GM04503 (cell line): ENCODE data around the gene ABHD5.

Experiments
- DNase-seq: peaks from one replicate; pipeline ENCODE4 v3.0.0-alpha.2; 2012; ENCODE audit warnings: low read depth

ABHD5 gene

DNA sequence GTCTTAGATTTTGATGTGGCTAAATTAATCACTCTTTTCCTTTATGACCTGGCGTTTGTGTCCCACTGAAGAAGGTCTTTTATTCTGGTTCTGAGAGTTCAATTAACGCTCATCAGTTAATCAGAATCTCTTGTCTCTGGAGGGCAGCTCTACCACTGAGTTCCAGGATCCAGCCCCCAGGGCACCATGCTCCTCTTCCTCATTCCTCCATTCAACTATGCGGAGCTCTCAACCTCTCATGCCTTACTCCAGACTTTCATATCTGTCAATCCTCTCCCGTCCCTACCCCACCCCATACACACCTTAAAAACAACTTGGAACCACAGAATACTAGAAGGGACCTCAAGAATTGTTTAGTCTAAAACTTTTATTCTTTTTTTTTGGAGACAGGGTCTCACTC is 4.8 kb upstream of the ABHD5 start:
- no peak for DNase-seq

GRCh38 chr3:43686333-43686699 is 4.4 kb upstream of the ABHD5 start:
- no peak for DNase-seq

DNA sequence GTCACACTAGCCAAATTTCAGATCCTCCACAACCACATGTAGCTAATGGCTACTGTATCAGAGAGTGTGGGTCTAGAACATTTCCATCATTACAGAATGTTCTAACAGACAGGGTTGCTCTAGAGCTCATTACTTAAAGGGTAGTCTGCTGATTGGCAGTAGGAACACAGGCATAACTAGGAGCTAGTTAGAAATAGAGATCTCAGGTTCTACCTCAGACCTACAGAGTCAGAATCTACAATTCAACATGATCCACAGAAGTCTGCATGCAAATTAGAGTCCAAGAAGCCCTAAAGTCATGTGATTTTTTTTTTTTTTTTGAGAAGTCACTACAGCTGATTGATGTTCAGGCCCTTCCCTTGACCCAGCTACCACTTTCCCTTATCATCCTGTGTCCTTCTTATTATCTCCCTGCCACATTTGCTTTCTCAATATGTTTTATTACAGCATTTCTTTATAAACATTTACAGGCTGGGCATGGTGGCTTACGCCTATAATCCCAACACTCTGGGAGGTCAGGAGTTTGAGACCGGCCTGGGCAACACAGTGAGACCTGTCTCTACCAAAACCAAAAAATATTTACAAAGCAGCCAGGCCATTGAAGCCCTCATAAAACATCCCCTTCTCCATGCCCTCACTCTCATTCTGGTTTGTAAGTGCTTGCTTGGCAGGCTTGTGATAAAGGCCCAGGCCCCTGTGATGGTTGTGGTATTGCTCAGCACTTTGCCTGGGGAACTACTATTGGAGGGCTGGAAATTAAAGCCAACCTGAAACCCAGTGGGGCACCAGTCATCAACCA is 3.8 kb upstream of the ABHD5 start:
- DNase-seq, result no peak

DNA sequence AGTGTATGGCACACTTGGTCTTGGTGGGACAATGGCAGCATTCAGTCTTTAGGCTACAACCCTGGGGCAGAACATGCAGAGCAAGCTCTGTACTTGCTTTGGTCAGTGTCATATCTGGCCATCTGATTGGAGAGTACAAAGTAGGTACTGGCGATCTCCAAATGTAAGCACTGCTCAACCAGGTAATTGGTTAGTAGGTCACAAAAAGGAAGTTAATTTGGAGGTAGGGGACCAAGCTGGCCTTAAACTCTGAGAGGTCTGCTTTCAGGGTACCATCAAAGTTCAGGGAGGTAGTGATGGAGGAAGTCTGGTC is 3.3 kb upstream of the ABHD5 start:
- no peak for DNase-seq

DNA sequence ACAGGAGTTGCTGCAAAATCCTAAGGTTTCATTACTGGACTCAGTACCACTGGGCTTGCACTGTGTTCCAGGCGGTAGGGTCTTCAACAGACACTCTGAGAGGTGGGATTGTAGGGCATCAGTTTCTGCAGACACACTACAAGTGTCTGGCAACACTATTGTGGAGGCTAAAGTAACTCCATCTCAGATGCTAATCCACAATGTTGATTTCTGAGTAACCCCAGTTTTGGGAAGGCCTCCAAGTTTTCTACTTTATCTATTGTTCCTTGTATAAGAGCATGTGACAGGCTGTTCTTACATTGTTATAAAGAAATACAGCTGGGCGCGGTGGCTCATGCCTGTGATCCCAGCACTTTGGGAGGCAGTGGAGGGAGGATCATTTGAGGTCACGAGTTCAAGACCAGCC is 2.5 kb upstream of the ABHD5 start:
- no peak for DNase-seq

DNA sequence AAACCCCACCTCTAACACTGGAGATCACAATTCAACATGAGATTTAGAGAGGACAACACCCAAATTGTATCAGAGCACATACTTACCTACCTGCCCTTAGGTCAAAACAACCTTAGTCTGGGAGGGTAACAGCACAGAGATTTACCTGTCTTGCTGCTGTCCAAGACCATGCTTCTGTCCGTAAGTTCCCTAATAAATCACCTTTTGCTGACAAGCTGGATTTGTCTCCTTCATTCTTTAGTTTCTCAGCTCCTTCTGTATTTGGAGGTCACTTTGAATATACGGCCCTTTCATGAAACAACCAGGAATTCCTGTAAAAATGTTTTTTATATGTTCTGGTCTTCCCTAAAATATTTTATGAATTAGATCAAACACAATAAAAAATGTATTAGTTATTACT is 1.6 kb upstream of the ABHD5 start:
- no peak for DNase-seq

DNA sequence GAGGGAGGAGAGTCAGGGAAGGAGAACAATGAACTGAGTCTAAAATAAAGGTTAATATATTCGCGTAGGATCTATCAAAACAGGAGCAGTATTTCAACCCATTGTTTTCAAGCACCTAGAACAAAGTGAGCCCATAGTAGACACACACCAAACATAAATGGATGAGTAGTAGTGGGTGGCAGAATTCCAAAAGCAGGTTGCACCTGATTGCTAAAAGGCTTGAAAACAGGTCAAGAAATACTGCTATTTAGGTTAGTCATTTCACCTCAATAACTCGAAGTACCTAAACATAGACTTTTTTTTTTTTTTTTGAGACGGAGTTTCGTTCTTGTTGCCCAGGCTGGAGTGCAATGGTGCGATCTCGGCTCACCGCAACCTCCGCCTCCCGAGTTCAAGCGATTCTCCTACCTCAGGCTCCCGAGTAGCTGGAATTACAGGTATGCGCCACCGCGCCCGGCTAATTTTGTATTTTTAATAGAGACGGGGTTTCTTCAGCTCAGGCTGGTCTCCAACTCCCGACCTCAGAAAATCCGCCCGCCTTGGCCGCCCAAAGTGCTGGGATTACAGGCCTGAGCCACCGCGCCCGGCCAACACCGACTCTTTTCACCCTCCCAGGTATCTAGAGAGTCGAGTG is 855 bp upstream of the ABHD5 start:
- no peak for DNase-seq

DNA sequence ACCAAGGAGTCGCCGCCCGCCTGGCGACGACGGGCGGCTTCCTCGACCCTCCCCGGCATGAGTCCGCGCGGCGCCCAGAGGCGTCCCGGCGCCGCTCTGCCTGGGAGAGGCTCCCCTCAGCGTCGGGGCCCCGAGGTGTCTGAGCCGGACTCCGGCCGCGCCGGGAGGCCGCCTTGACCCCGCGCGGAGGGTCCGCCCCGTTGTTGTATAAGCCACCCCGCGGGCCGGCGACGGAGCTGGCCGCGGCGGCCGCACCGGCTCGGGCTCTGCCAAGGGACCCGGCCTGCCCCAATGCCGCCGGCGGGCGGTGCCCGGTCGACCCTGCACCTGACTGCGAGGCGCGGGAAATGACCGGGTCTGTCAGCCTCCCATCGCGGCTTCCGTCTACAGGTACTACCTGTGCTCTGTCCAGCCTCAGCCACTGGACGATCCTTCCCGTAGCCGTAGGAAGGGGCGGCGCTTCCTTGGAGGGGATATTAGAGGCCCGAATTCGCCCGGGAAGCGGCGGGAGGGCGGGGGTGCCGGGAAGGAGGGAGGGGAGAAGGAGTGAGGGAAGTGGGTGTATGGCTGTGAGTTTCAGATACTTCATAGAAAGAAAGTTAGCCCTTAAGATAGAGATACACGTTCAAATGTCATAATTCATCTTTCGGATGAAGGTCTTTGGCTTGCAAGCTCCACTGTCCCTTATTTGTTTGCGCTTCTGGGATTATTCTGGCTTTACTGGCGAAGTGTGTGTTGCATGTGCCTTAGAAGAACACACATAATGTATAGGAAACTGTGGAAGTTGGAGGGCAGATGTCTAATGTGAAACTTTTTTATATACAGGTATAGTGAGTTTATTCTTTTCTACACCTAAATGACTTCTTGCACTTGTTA is 620 bp downstream of the ABHD5 start:
- no peak for DNase-seq

DNA sequence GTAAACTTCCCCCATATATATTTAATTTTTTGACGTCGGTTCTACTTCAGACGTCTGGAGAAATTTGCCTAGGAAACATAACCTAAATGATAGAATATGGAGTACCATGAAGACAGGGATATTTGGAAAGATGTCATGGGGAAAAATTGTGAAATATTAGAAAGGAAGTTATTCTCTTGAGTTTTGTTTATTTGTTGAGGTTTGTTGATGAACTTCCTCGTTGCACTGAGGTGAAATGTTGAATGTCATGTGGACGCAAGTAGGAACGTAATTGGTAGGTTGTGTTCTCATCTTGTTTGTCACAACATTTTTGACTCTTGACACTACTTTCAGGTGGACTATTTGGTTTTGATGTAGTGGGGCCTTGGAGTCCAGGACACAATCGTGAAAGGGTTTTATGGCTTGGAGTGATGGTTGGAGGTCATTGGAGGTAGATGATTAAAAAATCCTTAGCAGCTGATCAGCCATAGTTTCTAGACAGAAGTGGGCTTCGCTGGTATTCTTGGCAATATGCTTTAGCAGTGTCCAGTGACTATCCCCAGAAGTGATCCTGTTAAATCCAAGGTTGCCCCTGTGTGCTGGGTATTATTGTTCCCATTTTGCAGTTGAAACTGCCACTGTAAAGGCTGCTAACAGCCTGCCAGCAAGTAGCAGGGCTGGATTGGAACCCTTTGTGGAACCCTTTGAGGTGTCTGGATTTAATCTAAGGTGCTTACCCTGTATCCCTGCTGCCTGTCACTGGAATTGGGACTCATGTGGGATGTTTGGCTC is 1.5 kb downstream of the ABHD5 start:
- no peak for DNase-seq

GRCh38 chr3:43692971-43693370 is 2.2 kb downstream of the ABHD5 start:
- DNase-seq, result no peak

DNA sequence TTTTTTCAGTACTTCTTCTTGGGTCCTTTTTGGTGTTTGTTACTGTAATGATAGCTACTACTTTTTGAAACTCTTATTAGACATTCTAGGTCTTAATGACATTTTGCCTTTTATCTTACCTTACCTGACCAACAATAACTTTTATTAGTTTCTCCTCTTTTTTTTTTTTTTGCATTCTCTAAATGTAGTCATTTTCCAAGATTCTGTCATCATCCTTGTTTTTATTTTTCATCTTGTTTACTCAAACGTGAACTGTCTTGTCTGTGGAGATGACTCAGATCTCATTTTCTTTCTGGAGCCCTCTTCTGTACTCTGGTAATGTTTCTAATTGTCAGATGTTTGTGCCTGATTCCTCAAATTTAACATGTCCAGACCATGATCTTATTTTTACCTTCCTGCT is 2.9 kb downstream of the ABHD5 start:
- DNase-seq, result no peak

GRCh38 chr3:43695443-43695842 is 4.7 kb downstream of the ABHD5 start:
- DNase-seq, result peak; percentile 47

- DNase-seq, result no peak
Measured at GRCh38 chr3:43695863-43696262, 5.1 kb downstream of the ABHD5 start.

GRCh38 chr3:43696441-43696840 is 5.7 kb downstream of the ABHD5 start:
- DNase-seq, result no peak

GRCh38 chr3:43696881-43697280 is 6.1 kb downstream of the ABHD5 start:
- DNase-seq, result no peak

- DNase-seq, result no peak
Measured at GRCh38 chr3:43699864-43700263, 9.1 kb downstream of the ABHD5 start.

- DNase-seq, result no peak
Measured at GRCh38 chr3:43704697-43705096, 14.0 kb downstream of the ABHD5 start.

- no peak for DNase-seq
Measured at GRCh38 chr3:43706342-43706741, 15.6 kb downstream of the ABHD5 start.

- no peak for DNase-seq
Measured at GRCh38 chr3:43707266-43707665, 16.5 kb downstream of the ABHD5 start.

DNA sequence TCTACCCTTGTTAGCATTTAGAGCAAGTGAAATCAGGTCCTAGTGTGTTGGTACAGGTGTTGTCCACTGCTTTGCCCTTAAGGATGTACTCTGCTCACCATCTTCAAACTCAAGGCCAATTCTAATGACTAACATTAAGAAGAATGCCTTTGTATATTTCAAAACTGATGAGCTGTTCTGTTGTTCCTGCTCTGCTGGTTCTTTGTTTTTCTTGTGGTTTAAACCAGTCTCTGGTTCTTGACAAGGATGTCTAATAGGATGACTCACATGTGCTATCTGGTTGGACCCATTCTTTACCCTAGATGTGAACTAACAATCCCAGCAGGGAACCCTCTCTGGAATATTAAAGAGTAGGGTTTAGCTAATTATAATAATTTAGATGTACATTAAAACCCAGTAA is 17.3 kb downstream of the ABHD5 start:
- peak; percentile 80 for DNase-seq

- DNase-seq, result peak; percentile 56
Measured at GRCh38 chr3:43709022-43709421, 18.3 kb downstream of the ABHD5 start.

- no peak for DNase-seq
Measured at GRCh38 chr3:43710607-43711006, 19.9 kb downstream of the ABHD5 start.
